ENCODE results near the gene AASS.

Gene AASS

DNA sequence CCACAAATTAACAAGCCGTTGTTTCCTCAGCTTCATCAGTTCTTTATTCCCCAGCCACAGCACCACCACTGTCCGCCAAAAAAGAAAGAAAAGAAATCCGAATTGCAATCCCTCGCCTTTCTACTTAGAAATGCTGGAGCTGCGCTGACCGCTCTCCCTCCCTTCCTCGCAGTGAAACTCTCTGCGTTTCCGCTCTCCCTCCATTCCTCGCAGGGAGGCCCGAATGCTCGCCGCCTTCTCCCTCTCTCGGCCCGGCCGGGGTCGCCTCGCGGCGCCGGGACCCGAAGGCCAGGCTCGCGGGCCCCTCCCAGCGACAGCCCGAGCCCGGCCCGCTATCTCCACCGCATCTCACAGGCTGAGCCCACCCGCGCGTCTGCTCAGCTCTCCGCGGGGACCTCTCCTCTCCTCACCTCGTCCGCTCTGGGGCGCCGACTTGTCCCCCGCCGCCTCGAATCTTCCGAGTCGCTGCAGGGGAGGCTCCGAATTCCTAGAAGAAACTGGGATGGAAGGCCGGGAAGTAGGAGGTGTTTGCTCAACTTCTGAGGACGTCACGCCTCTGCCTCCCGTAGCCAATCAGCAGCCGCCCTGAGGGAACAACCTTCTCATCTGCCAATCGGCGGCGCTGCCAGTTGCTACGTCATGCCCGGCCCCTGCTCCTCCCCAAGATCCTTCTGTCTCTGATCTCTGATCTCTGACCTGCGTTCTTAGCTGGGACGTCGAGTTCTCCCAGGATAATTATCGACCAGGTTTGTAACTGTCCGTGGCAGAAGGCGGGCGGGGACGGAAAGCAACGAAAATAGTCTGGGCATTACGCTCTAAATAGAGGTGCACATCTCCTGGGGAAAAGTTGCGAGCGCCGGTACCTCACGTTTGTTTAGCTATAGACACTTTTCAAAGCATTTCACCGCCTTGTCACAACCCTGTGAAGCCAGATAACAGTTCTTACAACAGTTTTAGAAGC lies at the start of gene AASS:
AASS (minus strand) TSS at position 499 of the 961 bp plus-strand sequence. CDS start 10,523 bp downstream, outside the sequence.
- TF ChIP-seq, protein P1, sequence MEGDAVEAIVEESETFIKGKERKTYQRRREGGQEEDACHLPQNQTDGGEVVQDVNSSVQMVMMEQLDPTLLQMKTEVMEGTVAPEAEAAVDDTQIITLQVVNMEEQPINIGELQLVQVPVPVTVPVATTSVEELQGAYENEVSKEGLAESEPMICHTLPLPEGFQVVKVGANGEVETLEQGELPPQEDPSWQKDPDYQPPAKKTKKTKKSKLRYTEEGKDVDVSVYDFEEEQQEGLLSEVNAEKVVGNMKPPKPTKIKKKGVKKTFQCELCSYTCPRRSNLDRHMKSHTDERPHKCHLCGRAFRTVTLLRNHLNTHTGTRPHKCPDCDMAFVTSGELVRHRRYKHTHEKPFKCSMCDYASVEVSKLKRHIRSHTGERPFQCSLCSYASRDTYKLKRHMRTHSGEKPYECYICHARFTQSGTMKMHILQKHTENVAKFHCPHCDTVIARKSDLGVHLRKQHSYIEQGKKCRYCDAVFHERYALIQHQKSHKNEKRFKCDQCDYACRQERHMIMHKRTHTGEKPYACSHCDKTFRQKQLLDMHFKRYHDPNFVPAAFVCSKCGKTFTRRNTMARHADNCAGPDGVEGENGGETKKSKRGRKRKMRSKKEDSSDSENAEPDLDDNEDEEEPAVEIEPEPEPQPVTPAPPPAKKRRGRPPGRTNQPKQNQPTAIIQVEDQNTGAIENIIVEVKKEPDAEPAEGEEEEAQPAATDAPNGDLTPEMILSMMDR (IDR thresholded peaks at IDR 0.05), result peak; percentile 19; the same call in 1 of the 2 replicates

DNA sequence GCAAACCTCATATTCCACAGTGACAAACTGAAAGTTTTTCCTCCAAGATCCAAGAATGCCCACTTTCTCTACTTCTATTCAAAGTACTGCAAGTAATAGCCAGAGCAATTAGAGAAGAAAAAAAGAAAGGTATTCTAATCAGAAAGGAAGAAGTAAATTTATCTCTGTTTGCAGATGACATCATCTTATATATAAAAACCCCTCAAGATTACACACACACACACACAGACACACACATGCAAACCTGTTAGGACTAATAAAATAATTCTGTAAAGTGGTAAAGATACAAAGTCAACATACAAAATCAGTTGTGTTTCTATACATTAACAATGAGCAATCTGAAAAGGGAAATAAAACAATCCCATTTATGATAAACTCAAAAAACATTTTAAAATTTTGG lies 44.7 kb upstream of the AASS start:
- TF ChIP-seq, protein P1 (IDR thresholded peaks at IDR 0.05), result no peak

DNA sequence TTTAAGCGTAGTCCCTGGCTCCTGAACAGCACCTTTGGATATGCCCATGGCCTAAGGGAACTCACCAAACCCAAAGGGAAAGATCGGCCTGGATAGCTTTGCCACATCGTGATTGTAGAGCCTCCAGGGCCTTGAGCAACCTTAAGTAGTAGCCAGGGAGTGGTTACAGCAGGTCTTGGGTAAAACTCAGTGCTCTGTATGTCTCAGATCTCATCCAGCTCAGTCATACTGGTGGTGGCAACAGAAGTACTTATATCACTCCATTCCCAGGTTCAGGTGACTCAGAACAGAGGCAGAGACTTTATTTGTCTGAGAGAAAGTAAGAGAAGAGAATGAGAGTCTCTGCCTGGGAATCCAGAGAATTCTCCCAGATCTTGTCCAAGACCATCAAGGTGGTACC lies 39.1 kb upstream of the AASS start:
- TF ChIP-seq, protein P1 (IDR thresholded peaks at IDR 0.05), result no peak

DNA sequence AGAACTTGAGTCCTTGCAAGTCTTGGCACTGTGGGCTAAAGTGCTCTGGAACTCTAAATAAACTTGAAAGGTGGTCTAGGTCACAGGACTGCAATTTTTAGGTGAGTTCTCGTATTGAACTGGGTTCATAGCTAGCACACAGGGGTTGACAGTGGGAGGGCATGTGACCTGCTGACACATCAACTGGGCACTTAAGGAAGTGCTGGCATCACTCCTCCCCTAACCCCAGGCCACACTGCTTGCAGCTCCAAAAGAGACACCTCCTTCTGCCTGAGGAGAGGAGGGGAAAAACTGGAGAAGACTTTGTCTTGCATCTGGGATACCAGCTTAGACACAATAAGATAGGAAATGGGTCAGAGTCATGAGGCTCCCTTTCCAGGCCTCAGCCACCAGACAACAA lies 38.0 kb upstream of the AASS start:
- TF ChIP-seq, protein P1 (IDR thresholded peaks at IDR 0.05), result no peak

DNA sequence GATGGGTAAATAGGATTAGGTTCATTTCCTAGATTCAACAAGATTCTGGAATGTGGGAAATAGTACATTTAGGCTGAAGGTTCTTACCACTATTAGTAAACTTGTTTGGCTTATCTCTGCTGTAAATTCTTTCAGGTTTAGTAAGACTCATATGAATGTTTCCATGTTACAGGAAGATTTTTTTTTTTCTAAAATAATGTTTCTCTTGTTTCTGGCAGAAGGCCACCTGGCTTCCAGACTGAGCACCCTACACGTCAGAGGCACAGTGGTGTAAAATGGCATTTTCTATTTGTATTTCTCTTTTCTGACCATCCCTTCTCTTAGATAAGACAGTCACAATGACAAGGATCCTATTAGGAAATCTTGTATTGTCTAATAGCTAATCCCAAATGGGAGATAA lies 22.7 kb upstream of the AASS start:
- TF ChIP-seq, protein P1 (IDR thresholded peaks at IDR 0.05), result no peak

DNA sequence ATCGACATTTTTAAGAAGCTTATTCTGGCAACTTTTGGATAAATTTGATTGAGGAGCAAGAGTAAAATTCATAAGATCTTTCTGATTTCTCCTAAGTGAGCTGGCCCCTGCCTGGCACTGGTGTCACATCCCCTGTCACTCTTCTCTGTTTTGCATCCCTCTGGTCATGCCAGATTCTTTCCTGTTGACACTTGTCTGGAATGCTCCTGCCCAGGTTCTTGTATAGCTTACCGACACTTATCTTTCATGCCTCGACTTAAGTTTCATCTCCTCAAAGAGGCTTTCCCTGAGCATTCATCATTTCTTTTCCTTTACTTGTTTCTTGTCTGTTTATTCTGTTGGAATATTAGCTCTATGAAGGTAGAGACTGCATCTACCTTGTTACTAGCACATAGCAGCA lies 22.2 kb upstream of the AASS start:
- TF ChIP-seq, protein P1 (IDR thresholded peaks at IDR 0.05), result no peak

DNA sequence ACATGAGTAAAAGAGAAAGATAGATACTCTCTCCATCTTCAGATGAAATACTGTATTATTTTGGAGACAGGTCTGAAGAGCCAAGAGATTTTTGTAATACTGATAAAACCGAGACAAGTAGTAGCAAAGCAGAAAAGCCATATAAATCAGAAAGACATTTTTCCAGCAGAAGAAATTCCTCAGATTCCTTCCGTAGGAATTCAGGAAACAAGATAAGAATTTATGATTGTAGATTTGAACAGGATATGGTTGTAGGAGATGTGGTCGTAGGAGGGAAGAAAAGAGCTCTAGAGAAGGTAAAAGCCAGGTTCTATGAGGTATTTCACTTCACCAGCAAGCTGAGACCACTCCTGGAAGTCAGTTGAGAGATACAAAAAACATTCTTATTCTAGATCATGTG lies 17.6 kb upstream of the AASS start:
- TF ChIP-seq, protein P1 (IDR thresholded peaks at IDR 0.05), result no peak

Data from LNCAP (cell line).